Activated CD8-positive, alpha-beta memory T cell treated with anti-CD3 and anti-CD28 coated beads, Interleukin-2, amount 50 U/mL, for 1 hour (primary cell): ENCODE results near the gene GAREM2.
"Not testable (repeated sequence)": the region's sequence is repeated elsewhere in the genome, so short reads cannot be mapped to it uniquely, and the experiment has no call there.

ENCODE experiments used
- DNase-seq: peaks from one replicate; pipeline ENCODE4 v3.0.0-alpha.2; 2020; ENCODE audit errors: extremely low read depth

GAREM2 gene

GRCh38 chr2:26172871-26173775 lies at the start of gene GAREM2:
Gene GAREM2 (plus strand): TSS chr2:26173088. CDS start chr2:26173221, 133 bp downstream.
- no peak for DNase-seq

DNA sequence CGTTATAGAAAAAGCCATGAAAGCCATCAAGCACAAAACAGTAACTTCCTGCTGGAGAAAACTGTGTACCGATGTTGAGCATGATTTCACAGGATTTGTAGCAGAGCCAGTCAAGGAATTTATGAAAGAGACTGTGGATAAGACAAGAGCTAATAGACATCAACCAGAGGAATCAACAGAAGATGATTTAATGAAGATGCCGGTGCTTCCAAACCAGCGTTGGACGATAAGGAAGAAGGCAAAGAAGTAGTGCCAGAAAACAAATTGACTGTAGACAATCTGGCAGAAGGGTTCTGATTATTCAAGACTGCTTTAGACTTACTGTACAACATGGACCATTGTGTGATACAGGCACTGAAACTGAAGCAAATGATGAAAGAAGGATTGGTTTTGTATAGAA lies 49.5 kb upstream of the GAREM2 start:
- no peak for DNase-seq

DNA sequence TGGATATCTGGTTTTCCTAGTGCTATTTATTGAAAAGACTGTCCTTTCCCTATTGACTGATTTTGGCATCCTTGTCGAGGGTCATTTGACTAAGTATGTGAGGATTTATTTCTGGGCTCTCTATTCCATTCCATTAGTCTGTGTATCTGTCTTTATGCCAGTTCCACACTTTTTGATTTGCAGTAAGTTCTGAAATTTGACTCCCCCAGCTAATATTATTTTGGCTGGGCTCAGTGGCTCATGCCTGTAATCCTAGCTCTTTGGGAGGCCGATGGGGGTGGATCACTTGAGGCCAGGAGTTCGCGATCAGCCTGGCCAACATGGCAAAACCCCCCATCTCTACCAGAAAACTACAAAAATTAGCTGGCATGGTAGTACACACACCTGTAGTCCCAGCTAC lies 46.8 kb upstream of the GAREM2 start:
- DNase-seq, result no peak

- DNase-seq, result no peak
Measured at GRCh38 chr2:26128176-26128575, 44.7 kb upstream of the GAREM2 start.

DNA sequence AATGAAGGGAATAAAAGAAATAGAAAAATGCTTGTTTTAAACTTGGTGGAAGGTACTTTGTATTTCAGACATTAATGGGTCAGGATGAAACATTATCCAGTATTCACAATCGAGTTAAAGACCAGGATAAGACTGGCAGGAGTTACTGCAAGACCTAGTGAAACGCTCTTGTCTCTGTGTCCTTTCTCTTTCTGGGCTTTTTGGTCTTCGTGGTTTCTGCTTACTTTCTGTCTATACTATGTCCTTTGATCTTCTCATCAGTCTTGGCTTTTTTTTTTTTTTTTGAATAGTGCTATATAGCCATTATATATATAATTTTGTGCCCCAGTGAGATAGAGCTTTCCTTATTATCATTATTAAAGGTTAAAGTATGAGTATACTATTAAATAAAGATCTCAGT lies 42.1 kb upstream of the GAREM2 start:
- DNase-seq, result no peak

- DNase-seq, result no peak
Measured at GRCh38 chr2:26136451-26136850, 36.4 kb upstream of the GAREM2 start.

- no peak for DNase-seq
Measured at GRCh38 chr2:26139269-26140183, 33.4 kb upstream of the GAREM2 start.

DNA sequence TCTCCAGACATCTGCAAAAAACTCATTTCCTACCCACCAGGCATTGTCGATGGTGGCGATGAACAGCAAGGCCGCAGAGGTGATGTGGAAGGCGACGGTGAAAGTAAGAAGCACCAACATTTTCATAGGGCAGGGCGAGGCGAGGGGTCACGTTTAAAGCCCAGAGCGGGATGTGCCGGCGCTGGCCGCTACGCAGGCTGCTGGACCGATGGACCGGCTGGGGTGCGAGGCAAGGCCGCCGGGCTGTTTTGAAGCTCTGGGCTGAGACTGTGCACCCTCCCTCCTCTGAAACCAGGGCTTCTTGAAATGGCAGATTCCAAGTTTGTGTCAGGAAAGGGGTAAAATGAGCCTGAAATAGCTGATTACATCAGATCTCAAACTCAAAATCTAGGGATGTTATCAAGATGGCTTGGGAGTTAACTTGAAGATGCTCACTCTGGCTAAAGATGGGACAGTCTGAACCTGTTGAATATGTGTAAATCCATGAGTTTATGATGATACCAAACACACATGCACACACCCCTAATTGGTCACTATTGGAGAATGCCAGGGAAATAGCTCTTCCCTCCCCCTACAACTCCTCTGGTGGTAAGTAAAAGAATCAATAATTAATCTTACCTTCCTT lies 31.6 kb upstream of the GAREM2 start:
- DNase-seq, result no peak

- no peak for DNase-seq
Measured at GRCh38 chr2:26144031-26144430, 28.9 kb upstream of the GAREM2 start.

- DNase-seq, result peak; percentile 7
Measured at GRCh38 chr2:26144953-26145680, 27.8 kb upstream of the GAREM2 start.

GRCh38 chr2:26148501-26148900 lies 24.4 kb upstream of the GAREM2 start:
- DNase-seq, result no peak

DNA sequence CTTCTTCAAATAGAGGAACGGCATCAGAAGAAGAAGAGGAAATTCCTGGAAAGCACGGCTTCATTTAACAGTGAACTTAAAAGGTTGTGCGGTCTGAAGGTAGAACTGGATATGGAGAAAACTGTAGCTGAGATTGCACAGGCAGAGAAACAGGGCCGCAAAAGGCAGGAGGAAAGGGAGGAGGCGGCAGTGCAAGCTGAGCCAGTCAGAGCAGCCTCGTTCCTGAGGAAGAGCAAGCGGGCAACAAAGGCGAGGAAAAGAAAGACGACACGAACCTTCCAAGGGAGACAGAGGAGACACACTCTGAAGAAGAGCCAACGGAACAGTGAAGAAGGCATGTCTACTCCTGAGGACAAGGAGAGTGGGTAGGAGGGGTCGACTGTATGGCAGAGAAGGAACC lies 22.6 kb upstream of the GAREM2 start:
- DNase-seq, result no peak

DNA sequence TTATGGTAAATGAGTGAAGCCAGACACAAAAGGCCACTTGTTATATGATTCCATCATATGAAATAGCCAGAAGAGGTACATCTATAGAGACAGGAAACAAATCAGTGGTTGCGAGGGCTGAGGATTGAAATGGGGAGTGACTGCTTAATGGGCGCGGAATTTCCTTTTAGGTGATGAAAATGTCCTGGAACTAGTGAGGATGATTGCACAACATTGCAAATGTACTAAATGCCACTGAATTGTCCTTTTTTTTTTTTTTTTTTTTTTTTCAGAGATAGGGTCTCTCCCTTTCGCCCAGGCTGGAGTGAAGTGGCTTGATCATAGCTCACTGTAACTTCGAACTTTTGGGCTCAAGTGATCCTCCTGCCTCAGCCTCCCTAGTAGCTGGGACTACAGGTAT lies 15.3 kb upstream of the GAREM2 start:
- DNase-seq, result no peak

DNA sequence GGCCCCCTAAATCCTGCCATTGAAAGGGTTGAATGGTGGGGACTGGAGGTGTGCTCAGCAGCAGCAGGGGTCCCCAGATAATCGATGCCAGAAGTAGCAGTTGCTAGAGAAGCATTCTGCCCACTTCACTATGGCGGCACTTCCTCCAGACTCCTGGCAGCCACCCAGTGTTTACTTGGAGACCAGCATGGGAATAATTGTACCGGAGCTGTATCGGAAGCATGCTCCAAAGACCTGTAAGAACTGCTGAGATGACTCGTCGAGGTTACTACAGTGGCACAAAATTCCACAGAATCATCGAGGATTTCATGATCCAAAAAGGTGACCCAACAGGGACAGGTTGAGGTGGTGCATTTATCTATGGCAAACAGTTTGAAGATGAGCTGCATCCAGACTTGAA lies 11.0 kb upstream of the GAREM2 start:
- no peak for DNase-seq

DNA sequence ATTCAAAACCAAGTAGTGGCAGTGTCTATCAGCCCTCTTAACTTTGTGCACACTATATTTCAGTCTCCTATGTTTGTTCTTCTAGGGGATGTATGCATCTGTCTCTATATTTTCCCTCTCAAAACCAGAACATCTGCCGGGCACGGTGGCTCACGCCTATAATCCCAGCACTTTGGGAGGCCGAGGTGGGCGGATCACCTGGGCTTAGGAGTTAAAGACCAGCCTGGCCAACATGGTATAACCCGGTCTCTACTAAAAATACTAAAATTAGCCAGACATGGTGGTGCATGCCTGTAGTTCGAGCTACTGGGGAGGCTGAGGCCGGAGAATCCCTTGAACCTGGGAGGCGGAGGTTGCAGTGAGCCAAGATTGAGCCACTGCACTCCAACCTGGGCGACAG lies 9.9 kb upstream of the GAREM2 start:
- no peak for DNase-seq

GRCh38 chr2:26164231-26164630 lies 8.7 kb upstream of the GAREM2 start:
- DNase-seq, result no peak

- no peak for DNase-seq
Measured at GRCh38 chr2:26164641-26165211, 8.2 kb upstream of the GAREM2 start.

DNA sequence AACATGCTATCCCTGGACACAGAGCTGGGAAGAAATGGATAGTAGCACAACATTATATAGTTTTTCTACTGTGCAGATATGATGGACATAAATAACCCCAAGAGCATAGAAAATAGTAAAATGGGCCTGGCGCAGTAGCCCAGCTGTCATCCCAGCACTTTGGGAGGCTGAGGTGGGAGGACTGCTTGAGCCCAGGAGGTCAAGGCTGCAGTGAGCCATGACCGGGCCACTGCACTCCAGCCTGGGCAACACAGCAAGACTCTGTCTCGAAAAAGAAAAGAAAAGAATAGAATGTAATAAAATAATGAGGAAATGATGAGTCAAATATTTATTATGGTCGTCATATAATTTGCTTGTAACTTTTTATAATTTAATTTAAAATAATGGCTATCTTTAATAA lies 7.5 kb upstream of the GAREM2 start:
- DNase-seq, result no peak

GRCh38 chr2:26166541-26166940 lies 6.3 kb upstream of the GAREM2 start:
- DNase-seq, result not testable (repeated sequence)

DNA sequence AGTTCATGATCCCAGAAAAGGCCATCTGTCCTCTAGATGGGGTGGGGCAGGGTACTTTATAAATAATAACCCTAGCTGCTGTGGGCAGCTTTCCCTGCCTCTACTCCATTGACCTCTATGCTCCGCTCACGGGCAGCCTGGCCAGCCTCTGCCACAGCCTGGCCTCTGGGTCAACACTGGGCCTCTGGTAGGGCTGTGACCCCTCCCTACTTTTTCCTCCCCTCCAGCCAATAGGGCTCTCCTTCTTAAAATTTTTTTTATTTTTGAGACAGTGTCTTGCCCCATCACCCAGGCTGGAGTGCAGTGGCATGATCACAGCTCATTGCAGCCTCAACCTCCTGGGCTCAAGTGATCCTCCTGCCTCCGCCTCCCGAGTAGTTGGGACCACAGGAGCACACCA lies 4.1 kb upstream of the GAREM2 start:
- no peak for DNase-seq

DNA sequence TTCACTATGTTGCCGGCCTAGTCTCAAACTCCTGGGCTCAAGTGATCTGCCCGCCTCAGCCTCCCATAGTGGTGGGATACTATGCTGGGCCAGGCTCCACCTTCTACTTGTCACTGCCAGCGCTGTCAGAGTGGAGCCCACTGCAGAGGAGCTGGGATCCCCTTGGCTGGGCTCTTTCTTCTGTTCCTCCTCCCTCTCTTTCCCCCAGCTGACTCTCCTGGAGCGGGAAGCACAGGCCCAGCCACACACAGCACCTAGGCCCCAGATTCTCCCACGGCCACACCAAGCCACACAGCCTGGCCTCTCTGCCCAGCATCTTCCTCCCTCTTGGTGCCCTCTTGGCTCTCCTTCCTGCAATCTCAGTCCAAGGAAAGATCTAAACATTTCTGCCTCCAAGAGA lies 3.7 kb upstream of the GAREM2 start:
- DNase-seq, result no peak
